Tibial artery (tissue), 4 donors: ENCODE data around the gene NIPBL.

Experiments
- DNase-seq, 2 donors: peaks; one replicate each; pipeline ENCODE4 v3.0.0-alpha.2; 2019
- H3K27ac ChIP-seq, 2 donors: fragments of 200-600 bp; sonication (generic) in 1 of 2; 1 replicate in 1 of 2; 2 replicates in 1 of 2; pipeline ENCODE4 v1.5.1; 2018 to 2019; ENCODE audit warnings: mild to moderate bottlenecking in 1 of 2
- H3K27me3 ChIP-seq, 2 donors: fragments of 200-600 bp; sonication (generic) in 1 of 2; one replicate each; pipeline versions ENCODE4 v1.5.1 to v1.6.0; 2016 to 2019
- H3K36me3 ChIP-seq, 3 donors: fragments of 200-600 bp; sonication (generic) in 2 of 3; one replicate each; pipeline ENCODE4 v1.5.1; 2016 to 2019; ENCODE audit warnings: mild to moderate bottlenecking in 2 of 3
- H3K4me1 ChIP-seq, 4 donors: fragments of 200-600 bp; sonication (generic) in 2 of 4; 1 replicate in 3 of 4; 2 replicates in 1 of 4; pipeline ENCODE4 v1.5.1; 2016 to 2019
- H3K4me3 ChIP-seq, 2 donors: fragments of 200-600 bp; sonication (generic) in 1 of 2; 1 replicate in 1 of 2; 2 replicates in 1 of 2; pipeline ENCODE4 v1.5.1; 2018 to 2019; ENCODE audit warnings: mild to moderate bottlenecking in 2 of 2
- H3K9me3 ChIP-seq, 3 donors: fragments of 200-600 bp; sonication (generic) in 1 of 3; one replicate each; pipeline ENCODE4 v1.5.1; 2016 to 2019
- CTCF ChIP-seq, 2 experiments: fragments of 200-600 bp in 1 of 2; fragments of 450-650 bp in 1 of 2; IDR thresholded peaks; one replicate each; pipeline ENCODE4 v1.5.1; 2017 to 2019; ENCODE audit warnings: antibody characterized with exemption in 2 of 2, mild to moderate bottlenecking in 1 of 2, moderate library complexity in 1 of 2
- intact Hi-C: fragments of 100-400 bp; cut with DNase I; formaldehyde crosslinking; loops from one replicate; pipeline ENCODE4 v1.15.0; 2023; ENCODE audit warnings: low total_unique reads

NIPBL gene

GRCh38 chr5:36870399-36871040 is 6.0 kb upstream of the NIPBL start:
- Histone ChIP-seq H3K36me3 (no peaks in the 10 kb centered on the region), H3K27me3 (no peaks in the 10 kb centered on the region), H3K4me1 (peaks cover 0 to 15% (median 11%) of the 10 kb centered on the region in 4 donors), H3K9me3 (no peaks in the 10 kb centered on the region), H3K4me3 (no peak overlapping the region), H3K27ac (no peak overlapping the region)
- peak; percentile 60 to 62 for TF ChIP-seq CTCF (IDR thresholded peaks at IDR 0.05)
- DNase-seq, result no peak
- intact Hi-C loops, result no loop called here

GRCh38 chr5:36874465-36874864 is 2.1 kb upstream of the NIPBL start:
- TF ChIP-seq CTCF (IDR thresholded peaks at IDR 0.05), result no peak
- H3K27ac ChIP-seq, result peak overlapping the region; percentile 95 to 99
- H3K4me3 ChIP-seq, result peak overlapping the region; percentile 75 to 92
- no peaks in the 10 kb centered on the region for H3K27me3 ChIP-seq
- no peaks in the 10 kb centered on the region for H3K36me3 ChIP-seq
- DNase-seq, result no peak
- H3K9me3 ChIP-seq, result no peaks in the 10 kb centered on the region
- H3K4me1 ChIP-seq, result peaks cover 0 to 29% (median 11%) of the 10 kb centered on the region in 4 donors
- intact Hi-C loops, result no loop called here

GRCh38 chr5:36875051-36875789 is 1.3 kb upstream of the NIPBL start:
- H3K4me1 ChIP-seq, result peaks cover 0 to 37% (median 12%) of the 10 kb centered on the region in 4 donors
- H3K36me3 ChIP-seq, result no peaks in the 10 kb centered on the region
- H3K27ac ChIP-seq, result peak overlapping the region; percentile 95 to 99
- H3K4me3 ChIP-seq, result peak overlapping the region; percentile 75 to 92
- no peaks in the 10 kb centered on the region for H3K27me3 ChIP-seq
- peak; percentile 59 to 72 for DNase-seq
- no peaks in the 10 kb centered on the region for H3K9me3 ChIP-seq
- intact Hi-C loops, result no loop called here
- no peak for TF ChIP-seq CTCF (IDR thresholded peaks at IDR 0.05)

- H3K27ac ChIP-seq, result peak overlapping the region; percentile 95 to 99
- intact Hi-C loops, result no loop called here
- no peaks in the 10 kb centered on the region for H3K27me3 ChIP-seq
- peak overlapping the region; percentile 75 to 92 for H3K4me3 ChIP-seq
- H3K36me3 ChIP-seq, result no peaks in the 10 kb centered on the region
- no peaks in the 10 kb centered on the region for H3K9me3 ChIP-seq
- TF ChIP-seq CTCF (IDR thresholded peaks at IDR 0.05), result peak; percentile 25 to 47
- H3K4me1 ChIP-seq, result peaks cover 0 to 43% (median 15%) of the 10 kb centered on the region in 4 donors
- DNase-seq, result peak; percentile 76 to 89
These were observed 725 bp upstream of the NIPBL start for GRCh38 chr5:36875790-36876298.

- intact Hi-C loops, result no loop called here
- peaks cover 0 to 54% (median 17%) of the 10 kb centered on the region in 4 donors for H3K4me1 ChIP-seq
These were observed 547 bp downstream of the NIPBL start for GRCh38 chr5:36876965-36877666.

More at GRCh38 chr5:36876965-36877666, 547 bp downstream of the NIPBL start:
- Histone ChIP-seq H3K9me3 (no peaks in the 10 kb centered on the region), H3K27me3 (no peaks in the 10 kb centered on the region), H3K27ac (peak overlapping the region; percentile 95 to 99), H3K4me3 (peak overlapping the region; percentile 75 to 92), H3K36me3 (no peaks in the 10 kb centered on the region)
- peak; percentile 52 to 79 for DNase-seq
- TF ChIP-seq CTCF (IDR thresholded peaks at IDR 0.05), result no peak
